Activated CD8-positive, alpha-beta T cell treated with anti-CD3 and anti-CD28 coated beads for 36 hours (primary cell): ENCODE results near the gene MAD2L2. TPM values are rescaled to one million over a fixed set of nuclear protein-coding genes. Genes with fewer than 3 reads are reported as not detected.

Source experiments
- ATAC-seq: fragments of 200-7000 bp; cut with Tn5 transposase; one replicate; pipeline ENCODE4 v1.10.0; 2021; ENCODE audit warnings: mild to moderate bottlenecking, moderate library complexity
- CTCF ChIA-PET: fragments of 350-600 bp; sonication (Branson Sonifier 250); formaldehyde crosslinking; loops from one replicate; lab custom pipeline; 2021; ENCODE audit warnings: antibody characterized with exemption; lab: Charles Lee
- POLR2A ChIA-PET: fragments of 350-600 bp; sonication (Branson Sonifier 250); formaldehyde crosslinking; loops from one replicate; lab custom pipeline; 2021; ENCODE audit warnings: antibody characterized with exemption; lab: Charles Lee
- DNase-seq: peaks from one replicate; pipeline ENCODE4 v3.0.0-alpha.2; 2020
- H3K27ac Mint-ChIP-seq: one replicate; pipeline ENCODE4 v1.8.0; 2021; ENCODE audit warnings: mild to moderate bottlenecking, mixed read lengths
- H3K27me3 Mint-ChIP-seq: one replicate; pipeline ENCODE4 v1.8.0; 2021; ENCODE audit warnings: mixed read lengths
- H3K36me3 Mint-ChIP-seq: one replicate; pipeline ENCODE4 v1.8.0; 2021; ENCODE audit warnings: low read depth, mixed read lengths
- H3K4me1 Mint-ChIP-seq: one replicate; pipeline ENCODE4 v1.8.0; 2021; ENCODE audit warnings: low read depth, mixed read lengths
- H3K4me3 Mint-ChIP-seq: one replicate; pipeline ENCODE4 v1.8.0; 2021; ENCODE audit warnings: mild to moderate bottlenecking, moderate library complexity, mixed read lengths
- H3K9me3 Mint-ChIP-seq: one replicate; pipeline ENCODE4 v1.8.0; 2021; ENCODE audit warnings: mixed read lengths
- intact Hi-C: fragments of 100-400 bp; cut with micrococcal nuclease; formaldehyde crosslinking; loops from one replicate; pipeline ENCODE4 v1.10.0; 2022
- total RNA-seq, 2 experiments: library from RNA; stranded (reverse); gene quantifications; one replicate each; pipeline ENCODE4 v1.2.3, GENCODE V29; 2021
- TF ChIP-seq, protein P1 (sequence below): fragments of 200-600 bp; IDR thresholded peaks from one replicate; pipeline ENCODE4 v1.8.0; 2022; ENCODE audit warnings: antibody characterized with exemption, mild to moderate bottlenecking

Gene MAD2L2
- total RNA-seq, 2 experiments from 2014 or later = 86.5 to 90.4 TPM

DNA sequence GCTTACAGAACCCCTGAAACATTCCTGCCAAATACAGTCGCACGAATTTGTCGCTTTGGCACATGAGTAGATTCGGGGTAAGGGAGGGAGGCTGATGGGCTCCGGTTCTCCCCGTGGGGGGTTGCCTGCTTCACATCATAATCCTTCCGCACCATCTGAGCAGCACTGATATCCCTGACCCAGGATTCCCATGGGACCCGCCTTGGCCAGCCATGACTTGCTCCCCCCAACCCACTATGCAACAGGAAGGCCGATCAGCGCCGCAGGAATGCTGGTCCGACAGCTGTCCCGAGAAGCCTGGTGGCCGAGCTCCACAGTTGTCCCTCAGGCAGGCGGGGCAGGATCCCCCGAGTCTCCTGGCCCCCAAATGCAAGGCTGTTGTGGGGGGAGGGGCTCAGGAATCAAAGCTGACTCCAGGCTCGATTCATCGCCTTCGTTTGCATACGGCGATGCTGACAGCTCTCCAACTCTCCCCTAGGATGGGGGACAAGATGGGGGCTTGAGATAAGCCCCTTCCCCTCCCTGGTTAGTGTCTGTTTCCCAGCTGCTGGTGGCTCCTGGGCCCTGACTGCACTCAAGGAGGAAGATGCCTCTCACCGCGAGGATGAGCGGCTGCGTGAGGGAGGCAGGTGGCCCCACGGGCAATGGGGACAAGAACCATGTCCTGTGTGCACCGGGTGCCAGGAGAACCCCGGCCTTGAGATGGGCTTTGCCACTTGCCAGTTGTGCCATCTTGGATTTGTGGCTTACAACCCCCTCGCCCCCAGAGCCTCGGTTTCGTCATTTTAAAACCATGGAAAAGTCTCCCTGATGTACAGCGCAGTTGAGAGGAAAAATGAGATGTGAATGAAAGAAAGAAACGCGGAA is 19.9 kb upstream of the MAD2L2 start:
- DNase-seq (no peak), ATAC-seq (no peak)
- peaks cover 6% of the 10 kb centered on the region for H3K4me1 Mint-ChIP-seq
- ChIA-PET CTCF (interaction anchor here (1.3 to 1.7 kb wide), 4 partner anchors 11 to 663 kb away, joined by 3 to 6 read pairs (median 4); partner anchors contain the start of gene FBXO6), POLR2A (interaction anchor here (0.6 to 0.8 kb wide), 2 partner anchors 88 to 234 kb away, joined by 3 read pairs; partner anchors contain the start of gene PLOD1)
- H3K9me3 Mint-ChIP-seq = no peaks in the 10 kb centered on the region
- H3K27ac Mint-ChIP-seq = no peak overlapping the region
- H3K27me3 Mint-ChIP-seq = peaks cover 1% of the 10 kb centered on the region
- no peaks in the 10 kb centered on the region for H3K36me3 Mint-ChIP-seq
- H3K4me3 Mint-ChIP-seq = no peak overlapping the region
- intact Hi-C loops = no loop called here
- TF ChIP-seq, protein P1, sequence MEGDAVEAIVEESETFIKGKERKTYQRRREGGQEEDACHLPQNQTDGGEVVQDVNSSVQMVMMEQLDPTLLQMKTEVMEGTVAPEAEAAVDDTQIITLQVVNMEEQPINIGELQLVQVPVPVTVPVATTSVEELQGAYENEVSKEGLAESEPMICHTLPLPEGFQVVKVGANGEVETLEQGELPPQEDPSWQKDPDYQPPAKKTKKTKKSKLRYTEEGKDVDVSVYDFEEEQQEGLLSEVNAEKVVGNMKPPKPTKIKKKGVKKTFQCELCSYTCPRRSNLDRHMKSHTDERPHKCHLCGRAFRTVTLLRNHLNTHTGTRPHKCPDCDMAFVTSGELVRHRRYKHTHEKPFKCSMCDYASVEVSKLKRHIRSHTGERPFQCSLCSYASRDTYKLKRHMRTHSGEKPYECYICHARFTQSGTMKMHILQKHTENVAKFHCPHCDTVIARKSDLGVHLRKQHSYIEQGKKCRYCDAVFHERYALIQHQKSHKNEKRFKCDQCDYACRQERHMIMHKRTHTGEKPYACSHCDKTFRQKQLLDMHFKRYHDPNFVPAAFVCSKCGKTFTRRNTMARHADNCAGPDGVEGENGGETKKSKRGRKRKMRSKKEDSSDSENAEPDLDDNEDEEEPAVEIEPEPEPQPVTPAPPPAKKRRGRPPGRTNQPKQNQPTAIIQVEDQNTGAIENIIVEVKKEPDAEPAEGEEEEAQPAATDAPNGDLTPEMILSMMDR = no peak

DNA sequence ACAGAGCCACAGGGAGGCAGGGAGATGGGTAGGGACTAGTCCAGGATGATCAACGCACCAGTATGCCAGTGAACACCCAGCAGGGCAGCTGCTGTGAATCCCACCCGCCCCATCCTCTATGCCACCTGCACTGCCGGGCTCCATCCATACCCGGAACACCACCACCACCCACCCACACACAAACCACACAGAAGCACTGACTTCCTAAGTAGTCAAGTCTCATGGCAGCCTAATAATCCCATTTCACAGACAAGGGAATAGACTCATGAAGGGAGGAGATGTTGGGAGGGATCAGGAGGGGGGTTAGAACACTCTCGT is 16.9 kb upstream of the MAD2L2 start:
- CTCF ChIA-PET = interaction anchor here (1.8 to 2.2 kb wide), 2 partner anchors 13 to 18 kb away, joined by 5 to 6 read pairs; no protein-coding TSS in a partner anchor
- DNase-seq = peak; percentile 18
- ATAC-seq = no peak
- POLR2A ChIA-PET = no interaction called here
- H3K4me1 Mint-ChIP-seq = peaks cover 15% of the 10 kb centered on the region
- no peak overlapping the region for H3K27ac Mint-ChIP-seq
- H3K27me3 Mint-ChIP-seq = peaks cover 9% of the 10 kb centered on the region
- no peak overlapping the region for H3K4me3 Mint-ChIP-seq
- H3K36me3 Mint-ChIP-seq = no peaks in the 10 kb centered on the region
- TF ChIP-seq, protein P1 = no peak
- intact Hi-C loops = no loop called here
- no peaks in the 10 kb centered on the region for H3K9me3 Mint-ChIP-seq

DNA sequence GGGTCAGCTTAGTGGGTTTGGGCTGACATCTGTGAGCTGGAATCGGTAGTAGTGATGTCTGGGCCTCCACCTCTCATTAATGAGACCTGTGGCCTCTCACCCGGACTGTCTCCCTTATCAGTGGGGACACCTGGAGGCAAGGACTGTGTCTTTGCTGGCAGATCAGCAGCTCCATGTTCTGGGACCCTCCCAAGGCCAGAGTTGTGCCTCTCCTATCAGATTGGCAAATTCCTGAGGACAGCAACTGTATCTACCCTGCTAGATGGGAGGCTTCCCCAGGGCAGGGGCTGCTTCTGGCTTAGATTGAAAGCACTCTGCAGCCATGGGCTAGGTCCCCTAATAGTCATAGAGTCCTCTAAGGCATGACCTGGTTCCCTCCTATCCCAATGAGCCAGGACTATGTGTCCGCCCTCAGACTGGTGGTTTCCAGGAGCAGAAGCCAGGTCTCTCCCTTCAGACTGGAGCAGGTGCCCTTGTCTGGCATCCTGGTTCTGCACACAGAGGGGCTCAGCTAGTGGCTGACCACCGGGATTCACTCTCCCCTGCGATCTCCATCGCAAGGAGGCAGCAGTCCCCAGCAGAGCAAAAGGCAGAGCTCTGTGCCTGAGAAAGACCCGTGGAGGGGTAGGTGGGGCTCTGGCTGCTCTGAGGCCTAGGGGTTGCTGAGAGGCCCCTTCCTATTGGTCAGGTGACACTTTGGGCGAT is 16.4 kb upstream of the MAD2L2 start:
- H3K9me3 Mint-ChIP-seq = no peaks in the 10 kb centered on the region
- POLR2A ChIA-PET = interaction anchor here (1.5 kb wide), 1 partner anchor 211 kb away, joined by 4 read pairs; no protein-coding TSS in a partner anchor
- H3K4me3 Mint-ChIP-seq = no peak overlapping the region
- CTCF ChIA-PET = interaction anchor here (1.8 to 2.2 kb wide), 2 partner anchors 13 to 19 kb away, joined by 5 to 6 read pairs; no protein-coding TSS in a partner anchor
- DNase-seq = no peak
- no peak overlapping the region for H3K27ac Mint-ChIP-seq
- intact Hi-C loops = no loop called here
- TF ChIP-seq, protein P1 = no peak
- no peak for ATAC-seq
- peaks cover 20% of the 10 kb centered on the region for H3K4me1 Mint-ChIP-seq
- H3K27me3 Mint-ChIP-seq = peaks cover 13% of the 10 kb centered on the region
- H3K36me3 Mint-ChIP-seq = no peaks in the 10 kb centered on the region

DNA sequence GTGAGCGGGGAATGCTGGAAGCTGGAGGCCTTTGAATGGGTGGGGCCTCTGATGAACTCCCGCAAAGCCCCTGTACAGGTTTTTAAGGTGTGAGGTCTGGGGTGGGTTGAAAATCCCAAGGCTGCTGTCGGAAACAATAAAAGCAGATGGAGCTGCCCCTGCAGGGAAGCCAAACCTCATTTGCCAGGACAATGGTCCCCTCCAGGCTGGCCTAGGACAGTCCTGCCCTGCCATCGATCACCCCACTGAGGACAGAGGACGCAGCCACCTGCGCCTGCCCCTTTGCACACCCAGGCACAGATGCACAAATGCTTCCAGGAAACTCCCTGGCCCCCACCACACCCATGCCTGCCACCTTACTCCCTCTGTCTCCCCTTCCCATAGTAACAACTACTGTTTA is 14.9 kb upstream of the MAD2L2 start:
- CTCF ChIA-PET = interaction anchor here (1.2 to 3.0 kb wide), 3 partner anchors 24 to 45 kb away, joined by 4 to 13 read pairs (median 5); partner anchors contain the start of gene FBXO6
- H3K4me3 Mint-ChIP-seq = no peak overlapping the region
- H3K27ac Mint-ChIP-seq = no peak overlapping the region
- ATAC-seq (no peak), DNase-seq (no peak)
- no peaks in the 10 kb centered on the region for H3K36me3 Mint-ChIP-seq
- H3K9me3 Mint-ChIP-seq = no peaks in the 10 kb centered on the region
- POLR2A ChIA-PET = interaction anchor here (2.1 kb wide), 1 partner anchor 212 kb away, joined by 11 read pairs; no protein-coding TSS in a partner anchor
- TF ChIP-seq, protein P1 = no peak
- intact Hi-C loops = no loop called here
- H3K4me1 Mint-ChIP-seq = peaks cover 23% of the 10 kb centered on the region
- peaks cover 17% of the 10 kb centered on the region for H3K27me3 Mint-ChIP-seq
